Muscle layer of duodenum (tissue), 2 donors: ENCODE measurements around the gene TMC3.

Experiments
- H3K27ac ChIP-seq: one replicate; pipeline ENCODE4 v1.7.0; 2013; ENCODE audit warnings: mild to moderate bottlenecking, low read length
- H3K27me3 ChIP-seq: one replicate; pipeline ENCODE4 v1.7.0; 2013; ENCODE audit warnings: low read depth, mild to moderate bottlenecking, control low read depth, low read length
- H3K36me3 ChIP-seq, 2 donors: one replicate each; pipeline ENCODE4 v1.7.0; 2013; ENCODE audit warnings: low read length in 2 of 2, control low read depth in 1 of 2, mild to moderate bottlenecking in 1 of 2; ENCODE audit not compliant: insufficient read depth in 2 of 2, control insufficient read depth in 1 of 2
- H3K4me1 ChIP-seq, 2 donors: one replicate each; pipeline ENCODE4 v1.7.0; 2013; ENCODE audit warnings: low read length in 2 of 2, mild to moderate bottlenecking in 2 of 2, control low read depth in 1 of 2, moderate library complexity in 1 of 2; ENCODE audit not compliant: insufficient read depth in 2 of 2, control insufficient read depth in 1 of 2
- H3K4me3 ChIP-seq, 2 donors: one replicate each; pipeline ENCODE4 v1.7.0; 2013; ENCODE audit warnings: low read length in 2 of 2, low read depth in 1 of 2, mild to moderate bottlenecking in 1 of 2
- H3K9me3 ChIP-seq, 2 donors: one replicate each; pipeline ENCODE4 v1.7.0; 2013; ENCODE audit warnings: low read length in 2 of 2, control low read depth in 1 of 2, mild to moderate bottlenecking in 1 of 2; ENCODE audit not compliant: control insufficient read depth in 1 of 2
- donor health status: healthy.

TMC3 gene

GRCh38 chr15:81381720-81382119 is 7.7 kb upstream of the TMC3 start:
- Histone ChIP-seq H3K4me1 (no peaks in the 10 kb centered on the region), H3K27ac (no peak overlapping the region), H3K9me3 (no peaks in the 10 kb centered on the region), H3K27me3 (no peaks in the 10 kb centered on the region), H3K36me3 (no peaks in the 10 kb centered on the region), H3K4me3 (no peak overlapping the region)

GRCh38 chr15:81380668-81381067 is 6.7 kb upstream of the TMC3 start:
- Histone ChIP-seq H3K4me1 (no peaks in the 10 kb centered on the region), H3K27ac (no peak overlapping the region), H3K9me3 (no peaks in the 10 kb centered on the region), H3K4me3 (no peak overlapping the region), H3K27me3 (no peaks in the 10 kb centered on the region), H3K36me3 (no peaks in the 10 kb centered on the region)

DNA sequence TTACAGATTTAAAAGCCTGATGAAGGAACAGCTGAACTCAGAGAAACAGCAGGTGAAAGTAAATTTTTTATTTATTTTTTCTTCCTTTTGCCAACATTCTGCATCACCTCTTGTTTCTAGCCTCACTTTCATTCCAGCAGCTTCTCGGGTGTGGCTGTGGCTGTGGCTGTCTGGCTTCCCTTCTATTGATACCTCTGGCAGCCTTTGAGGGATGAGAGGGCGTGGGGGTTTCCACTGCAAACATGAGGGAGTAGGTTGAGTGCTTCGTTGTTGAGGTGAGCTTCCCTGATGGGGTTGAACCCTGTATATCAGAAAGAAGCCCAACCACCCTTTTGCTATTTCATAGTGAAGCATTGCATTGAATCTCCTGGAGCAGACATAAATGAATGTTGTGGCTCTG is 6.2 kb upstream of the TMC3 start:
- Histone ChIP-seq H3K9me3 (no peaks in the 10 kb centered on the region), H3K4me3 (no peak overlapping the region), H3K27ac (no peak overlapping the region), H3K4me1 (no peaks in the 10 kb centered on the region), H3K36me3 (no peaks in the 10 kb centered on the region), H3K27me3 (no peaks in the 10 kb centered on the region)

- H3K9me3 ChIP-seq: no peaks in the 10 kb centered on the region
- no peaks in the 10 kb centered on the region for H3K27me3 ChIP-seq
- no peak overlapping the region for H3K27ac ChIP-seq
- no peak overlapping the region for H3K4me3 ChIP-seq
- no peaks in the 10 kb centered on the region for H3K36me3 ChIP-seq
- H3K4me1 ChIP-seq: no peaks in the 10 kb centered on the region
Measured at GRCh38 chr15:81379269-81379668, 5.3 kb upstream of the TMC3 start.

DNA sequence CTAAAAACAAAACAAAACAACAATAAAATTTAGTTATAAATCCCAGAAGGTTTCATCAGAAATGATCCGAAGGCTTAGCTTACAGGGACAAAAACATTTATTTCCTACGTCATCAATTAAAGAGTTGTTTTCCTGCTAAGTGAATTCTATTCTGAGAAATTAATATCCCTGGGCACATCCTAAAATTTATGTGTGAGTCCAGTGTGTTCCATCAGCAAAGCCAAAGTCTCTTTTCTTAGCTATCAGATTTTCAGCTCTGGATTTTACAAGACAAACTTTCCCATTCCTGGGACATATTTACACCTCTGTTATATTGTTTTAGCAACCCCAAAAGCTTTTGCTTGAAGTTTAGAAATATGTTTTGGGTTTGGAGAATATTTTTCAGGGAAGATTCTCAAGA is 4.4 kb upstream of the TMC3 start:
- no peak overlapping the region for H3K4me3 ChIP-seq
- no peaks in the 10 kb centered on the region for H3K36me3 ChIP-seq
- no peaks in the 10 kb centered on the region for H3K9me3 ChIP-seq
- H3K27ac ChIP-seq: no peak overlapping the region
- H3K4me1 ChIP-seq: no peaks in the 10 kb centered on the region
- no peaks in the 10 kb centered on the region for H3K27me3 ChIP-seq

- Histone ChIP-seq H3K27me3 (no peaks in the 10 kb centered on the region), H3K36me3 (no peaks in the 10 kb centered on the region), H3K27ac (no peak overlapping the region), H3K4me3 (no peak overlapping the region), H3K9me3 (no peaks in the 10 kb centered on the region), H3K4me1 (no peaks in the 10 kb centered on the region)
Measured at GRCh38 chr15:81377871-81378270, 3.9 kb upstream of the TMC3 start.

DNA sequence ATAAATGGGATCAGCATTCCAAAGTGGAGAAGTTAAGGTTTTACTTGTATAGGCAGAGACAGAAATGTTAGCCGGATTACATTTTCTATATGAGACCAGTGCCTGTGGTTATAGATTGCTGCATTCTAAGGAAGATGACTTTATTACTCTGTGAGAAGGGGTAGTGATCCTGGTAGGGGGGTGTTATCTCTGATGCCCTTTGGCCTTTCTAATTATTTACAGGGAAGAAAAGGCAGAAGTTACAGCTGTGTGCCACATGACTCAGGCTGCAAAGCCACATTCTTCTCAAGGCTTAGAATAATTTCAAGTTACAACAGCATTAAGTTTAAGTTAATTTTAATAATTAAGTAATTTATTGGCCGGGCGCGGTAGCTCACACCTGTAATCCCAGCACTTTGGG is 2.2 kb upstream of the TMC3 start:
- Histone ChIP-seq H3K4me1 (no peaks in the 10 kb centered on the region), H3K27ac (no peak overlapping the region), H3K36me3 (no peaks in the 10 kb centered on the region)

GRCh38 chr15:81375461-81375860 is 1.4 kb upstream of the TMC3 start:
- Histone ChIP-seq H3K36me3 (no peaks in the 10 kb centered on the region), H3K27me3 (no peaks in the 10 kb centered on the region), H3K4me3 (no peak overlapping the region), H3K27ac (no peak overlapping the region), H3K9me3 (no peaks in the 10 kb centered on the region), H3K4me1 (no peaks in the 10 kb centered on the region)

More for the DNA sequence above, 2.2 kb upstream of the TMC3 start:
- Histone ChIP-seq H3K4me3 (no peak overlapping the region), H3K27me3 (no peaks in the 10 kb centered on the region), H3K9me3 (no peaks in the 10 kb centered on the region)

- Histone ChIP-seq H3K9me3 (no peaks in the 10 kb centered on the region), H3K27ac (no peak overlapping the region), H3K4me3 (no peak overlapping the region), H3K4me1 (no peaks in the 10 kb centered on the region), H3K36me3 (no peaks in the 10 kb centered on the region), H3K27me3 (no peaks in the 10 kb centered on the region)
Measured at GRCh38 chr15:81373176-81373575, 837 bp downstream of the TMC3 start.

- Histone ChIP-seq H3K4me1 (no peaks in the 10 kb centered on the region), H3K36me3 (no peaks in the 10 kb centered on the region)
Measured at GRCh38 chr15:81372575-81372974, 1.4 kb downstream of the TMC3 start.

DNA sequence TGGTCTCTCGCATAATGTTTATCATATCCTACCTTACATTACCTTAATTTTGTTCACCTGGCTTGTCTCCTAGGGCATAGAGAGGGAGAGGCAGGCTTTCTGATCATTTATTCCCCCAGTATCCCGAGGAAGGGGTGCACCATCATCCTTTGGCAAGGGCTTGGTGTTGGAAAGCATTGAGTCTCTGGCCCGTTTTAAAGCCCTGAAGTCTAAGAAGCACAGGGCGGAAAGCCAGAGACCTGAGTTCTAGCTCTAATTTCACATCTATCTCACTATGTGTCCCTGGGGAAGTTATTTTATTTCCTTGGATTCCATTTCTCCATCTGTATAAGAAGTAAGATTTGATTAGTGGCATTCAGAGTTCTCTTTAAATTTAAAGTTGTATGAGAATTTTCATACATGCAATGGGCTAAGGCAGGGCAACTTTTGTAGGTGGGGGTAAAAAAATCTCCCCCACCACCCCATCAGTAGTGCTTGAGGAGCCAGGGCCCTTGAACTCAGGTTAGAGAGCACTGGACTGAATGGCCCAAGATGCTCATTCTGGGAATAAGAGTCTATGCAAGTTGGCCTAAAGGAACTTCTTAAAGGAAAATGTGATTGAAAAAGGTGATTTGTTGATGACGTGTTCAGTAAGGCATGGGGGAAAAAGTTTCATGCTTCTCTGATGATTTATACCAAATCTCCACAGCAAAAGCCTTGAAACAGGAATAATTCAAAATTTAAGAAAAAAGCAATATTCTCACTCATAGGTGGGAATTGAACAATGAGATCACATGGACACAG is 10.1 kb downstream of the TMC3 start:
- no peaks in the 10 kb centered on the region for H3K36me3 ChIP-seq
- no peaks in the 10 kb centered on the region for H3K4me1 ChIP-seq
- H3K27ac ChIP-seq: no peak overlapping the region
- H3K9me3 ChIP-seq: no peaks in the 10 kb centered on the region
- H3K27me3 ChIP-seq: no peaks in the 10 kb centered on the region
- H3K4me3 ChIP-seq: no peak overlapping the region

More at GRCh38 chr15:81372575-81372974, 1.4 kb downstream of the TMC3 start:
- H3K9me3 ChIP-seq: no peaks in the 10 kb centered on the region
- no peak overlapping the region for H3K27ac ChIP-seq
- H3K4me3 ChIP-seq: no peak overlapping the region
- no peaks in the 10 kb centered on the region for H3K27me3 ChIP-seq

- H3K4me3 ChIP-seq: no peak overlapping the region
- no peaks in the 10 kb centered on the region for H3K9me3 ChIP-seq
- H3K27me3 ChIP-seq: no peaks in the 10 kb centered on the region
- H3K36me3 ChIP-seq: no peaks in the 10 kb centered on the region
- H3K4me1 ChIP-seq: no peaks in the 10 kb centered on the region
- no peak overlapping the region for H3K27ac ChIP-seq
Measured at GRCh38 chr15:81363276-81363675, 10.7 kb downstream of the TMC3 start.
